OCI-LY3 (cell line): Measurements from ENCODE around the gene SHMT2.

Experiments
- H2AFZ ChIP-seq: fragments of 200-600, 300-600 bp; shearing (Covaris generic); 2 replicates; pipeline ENCODE4 v1.6.0; 2014; ENCODE audit warnings: antibody characterized with exemption, low read depth, low read length
- H3K27ac ChIP-seq: fragments of 200-600, 300-600 bp; sonication (generic); 2 replicates; pipeline ENCODE4 v1.5.1; 2014; ENCODE audit warnings: mild to moderate bottlenecking, low read length, moderate library complexity, mixed read lengths
- H3K27me3 ChIP-seq: fragments of 200-600, 300-600 bp; sonication (generic); 2 replicates; pipeline ENCODE4 v1.6.1; 2014; ENCODE audit warnings: low read depth, low read length, mixed read lengths
- H3K36me3 ChIP-seq: fragments of 200-600, 300-600 bp; sonication (generic); replicated peaks from 2 replicates; pipeline ENCODE3; 2014; ENCODE audit warnings: low read depth, low read length, mixed read lengths
- H3K4me1 ChIP-seq: fragments of 300-600, 200-600 bp; sonication (generic); 2 replicates; pipeline ENCODE4 v1.6.1; 2014; ENCODE audit warnings: low read length, mixed read lengths
- H3K4me2 ChIP-seq: fragments of 200-600, 300-600 bp; sonication (generic); 2 replicates; pipeline ENCODE4 v1.6.1; 2014; ENCODE audit warnings: low read length, mixed read lengths
- H3K4me3 ChIP-seq: fragments of 300-600, 200-600 bp; sonication (generic); 2 replicates; pipeline ENCODE4 v1.5.1; 2014; ENCODE audit warnings: antibody characterized with exemption, mild to moderate bottlenecking, low read length, moderate library complexity
- H3K79me2 ChIP-seq: fragments of 300-600, 200-600 bp; shearing (Covaris generic); 2 replicates; pipeline ENCODE4 v1.6.1; 2014; ENCODE audit warnings: mild to moderate bottlenecking, low read length, mixed read lengths
- H3K9ac ChIP-seq: fragments of 300-600, 200-600 bp; shearing (Covaris generic); 2 replicates; pipeline ENCODE4 v1.6.0; 2014; ENCODE audit warnings: mild to moderate bottlenecking, low read length, moderate library complexity
- H3K9me3 ChIP-seq: fragments of 200-600, 300-600 bp; shearing (Covaris generic); 2 replicates; pipeline ENCODE4 v1.6.1; 2014; ENCODE audit warnings: low read length, mixed read lengths; ENCODE audit not compliant: insufficient read depth
- H4K20me1 ChIP-seq: fragments of 200-600, 300-600 bp; sonication (generic); 2 replicates; pipeline ENCODE4 v1.6.1; 2016; ENCODE audit warnings: low read length, mixed read lengths; ENCODE audit not compliant: insufficient read depth
- EZH2phosphoT487 ChIP-seq: fragments of 200-600 bp; shearing (Covaris generic); IDR thresholded peaks from 2 replicates; pipeline ENCODE4 v1.6.1; 2018; ENCODE audit warnings: antibody characterized with exemption, mixed run types, low read depth
- TF ChIP-seq, protein P1 (sequence below): fragments of 200-600, 300-600 bp; sonication (generic); IDR thresholded peaks from 2 replicates; pipeline ENCODE4 v1.5.1; 2014; ENCODE audit warnings: antibody characterized with exemption, low read length, low read depth

SHMT2 gene

DNA sequence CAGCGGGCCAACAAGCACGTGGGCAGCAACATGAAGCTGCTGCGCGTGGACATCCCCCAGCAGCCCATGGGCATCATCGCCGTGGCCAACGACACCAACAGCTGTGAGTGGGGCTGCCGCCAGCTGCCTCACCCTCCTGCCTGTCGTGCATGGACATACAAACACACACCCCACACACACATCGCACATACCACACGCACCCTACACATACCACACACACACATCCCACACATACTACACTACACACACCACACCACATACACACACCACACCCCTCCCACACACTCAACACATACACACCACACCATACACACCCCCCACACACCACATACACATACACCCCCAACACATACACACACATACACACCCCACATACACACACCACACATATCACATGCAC lies 38.1 kb upstream of the SHMT2 start:
- no peaks in the 10 kb centered on the region for H3K79me2 ChIP-seq
- H3K27ac ChIP-seq = no peak overlapping the region
- no peak overlapping the region for H3K9ac ChIP-seq
- H2AFZ ChIP-seq = no peak overlapping the region
- TF ChIP-seq EZH2phosphoT487 = no peak
- TF ChIP-seq, protein P1, sequence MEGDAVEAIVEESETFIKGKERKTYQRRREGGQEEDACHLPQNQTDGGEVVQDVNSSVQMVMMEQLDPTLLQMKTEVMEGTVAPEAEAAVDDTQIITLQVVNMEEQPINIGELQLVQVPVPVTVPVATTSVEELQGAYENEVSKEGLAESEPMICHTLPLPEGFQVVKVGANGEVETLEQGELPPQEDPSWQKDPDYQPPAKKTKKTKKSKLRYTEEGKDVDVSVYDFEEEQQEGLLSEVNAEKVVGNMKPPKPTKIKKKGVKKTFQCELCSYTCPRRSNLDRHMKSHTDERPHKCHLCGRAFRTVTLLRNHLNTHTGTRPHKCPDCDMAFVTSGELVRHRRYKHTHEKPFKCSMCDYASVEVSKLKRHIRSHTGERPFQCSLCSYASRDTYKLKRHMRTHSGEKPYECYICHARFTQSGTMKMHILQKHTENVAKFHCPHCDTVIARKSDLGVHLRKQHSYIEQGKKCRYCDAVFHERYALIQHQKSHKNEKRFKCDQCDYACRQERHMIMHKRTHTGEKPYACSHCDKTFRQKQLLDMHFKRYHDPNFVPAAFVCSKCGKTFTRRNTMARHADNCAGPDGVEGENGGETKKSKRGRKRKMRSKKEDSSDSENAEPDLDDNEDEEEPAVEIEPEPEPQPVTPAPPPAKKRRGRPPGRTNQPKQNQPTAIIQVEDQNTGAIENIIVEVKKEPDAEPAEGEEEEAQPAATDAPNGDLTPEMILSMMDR = no peak
- no peak overlapping the region for H3K4me3 ChIP-seq
- no peaks in the 10 kb centered on the region for H3K4me1 ChIP-seq
- H3K27me3 ChIP-seq = no peaks in the 10 kb centered on the region
- no peaks in the 10 kb centered on the region for H3K36me3 ChIP-seq
- no peaks in the 10 kb centered on the region for H4K20me1 ChIP-seq
- H3K4me2 ChIP-seq = no peak overlapping the region
- no peaks in the 10 kb centered on the region for H3K9me3 ChIP-seq

DNA sequence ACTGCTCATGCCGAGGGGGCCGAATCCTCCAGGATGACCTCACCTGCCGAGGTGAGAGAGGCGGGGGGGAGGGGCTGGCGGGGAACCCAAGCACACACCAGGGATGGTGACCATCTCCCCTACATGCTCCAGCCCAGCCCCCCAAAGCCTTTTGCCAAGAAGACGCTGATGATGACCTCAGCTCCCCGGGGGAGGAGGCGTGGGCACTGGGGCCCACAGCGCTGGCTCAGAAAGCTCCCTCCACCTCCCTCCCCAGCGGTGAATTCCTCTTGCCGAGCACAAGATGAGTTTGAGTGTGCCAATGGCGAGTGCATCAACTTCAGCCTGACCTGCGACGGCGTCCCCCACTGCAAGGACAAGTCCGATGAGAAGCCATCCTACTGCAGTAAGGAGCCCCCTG lies 36.6 kb upstream of the SHMT2 start:
- no peak overlapping the region for H3K27ac ChIP-seq
- no peak overlapping the region for H3K4me3 ChIP-seq
- no peaks in the 10 kb centered on the region for H4K20me1 ChIP-seq
- H3K9me3 ChIP-seq = no peaks in the 10 kb centered on the region
- H3K27me3 ChIP-seq = no peaks in the 10 kb centered on the region
- H3K4me2 ChIP-seq = no peak overlapping the region
- H3K9ac ChIP-seq = no peak overlapping the region
- no peak overlapping the region for H2AFZ ChIP-seq
- TF ChIP-seq, protein P1 = no peak
- no peak for TF ChIP-seq EZH2phosphoT487
- no peaks in the 10 kb centered on the region for H3K36me3 ChIP-seq
- no peaks in the 10 kb centered on the region for H3K79me2 ChIP-seq
- no peaks in the 10 kb centered on the region for H3K4me1 ChIP-seq

DNA sequence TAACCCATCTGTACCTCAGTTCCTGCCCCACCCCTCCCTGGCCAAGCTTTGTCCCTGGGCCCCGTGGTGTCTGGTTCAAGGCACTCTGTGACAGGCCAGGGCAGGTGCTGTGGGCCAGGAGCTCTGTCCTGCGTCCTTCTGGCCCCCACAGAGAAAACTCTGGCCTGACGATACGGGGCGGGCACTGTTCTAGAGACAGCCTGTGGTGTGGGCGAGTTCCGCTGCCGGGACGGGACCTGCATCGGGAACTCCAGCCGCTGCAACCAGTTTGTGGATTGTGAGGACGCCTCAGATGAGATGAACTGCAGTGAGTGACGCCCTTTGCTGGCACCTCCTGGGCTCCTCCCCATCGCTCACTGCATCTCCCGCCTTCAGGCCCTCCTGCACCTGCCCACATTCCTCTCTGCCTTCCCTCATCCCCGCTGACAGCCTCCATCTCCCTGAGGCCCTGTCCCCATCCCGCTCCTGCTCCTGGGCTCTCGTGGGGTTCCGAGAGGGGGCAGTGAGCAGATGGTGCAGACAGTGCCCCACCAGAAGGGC lies 35.7 kb upstream of the SHMT2 start:
- Histone ChIP-seq H3K4me1 (no peaks in the 10 kb centered on the region), H3K9me3 (no peaks in the 10 kb centered on the region), H3K4me3 (no peak overlapping the region), H4K20me1 (no peaks in the 10 kb centered on the region), H3K9ac (no peak overlapping the region), H3K27me3 (no peaks in the 10 kb centered on the region), H3K4me2 (no peak overlapping the region), H3K79me2 (no peaks in the 10 kb centered on the region), H3K36me3 (no peaks in the 10 kb centered on the region), H3K27ac (no peak overlapping the region), H2AFZ (no peak overlapping the region)
- TF ChIP-seq EZH2phosphoT487 = no peak
- TF ChIP-seq, protein P1 = no peak

DNA sequence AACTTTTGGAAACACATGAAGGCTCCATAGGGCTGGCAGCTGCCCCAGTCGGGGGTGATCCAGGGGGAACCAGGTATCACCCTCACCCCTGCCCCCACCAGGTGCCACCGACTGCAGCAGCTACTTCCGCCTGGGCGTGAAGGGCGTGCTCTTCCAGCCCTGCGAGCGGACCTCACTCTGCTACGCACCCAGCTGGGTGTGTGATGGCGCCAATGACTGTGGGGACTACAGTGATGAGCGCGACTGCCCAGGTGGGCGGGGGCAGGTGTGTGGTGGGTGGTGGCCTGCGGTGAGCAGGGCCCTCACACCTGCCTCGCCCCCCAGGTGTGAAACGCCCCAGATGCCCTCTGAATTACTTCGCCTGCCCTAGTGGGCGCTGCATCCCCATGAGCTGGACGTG lies 35.3 kb upstream of the SHMT2 start:
- H3K27me3 ChIP-seq = no peaks in the 10 kb centered on the region

More for the DNA sequence above, 35.3 kb upstream of the SHMT2 start:
- no peaks in the 10 kb centered on the region for H4K20me1 ChIP-seq
- H3K79me2 ChIP-seq = no peaks in the 10 kb centered on the region
- no peak for TF ChIP-seq EZH2phosphoT487
- TF ChIP-seq, protein P1 = no peak
- H3K36me3 ChIP-seq = no peaks in the 10 kb centered on the region
- no peak overlapping the region for H3K4me3 ChIP-seq
- no peak overlapping the region for H3K27ac ChIP-seq
- H3K4me2 ChIP-seq = no peak overlapping the region
- H2AFZ ChIP-seq = no peak overlapping the region
- no peaks in the 10 kb centered on the region for H3K4me1 ChIP-seq
- H3K9ac ChIP-seq = no peak overlapping the region
- no peaks in the 10 kb centered on the region for H3K9me3 ChIP-seq
